Measurements from ENCODE around the gene DYNC1I1. TPM values are rescaled to one million over a fixed set of nuclear protein-coding genes. Genes with fewer than 3 reads are reported as not detected.

DYNC1I1 gene
- polyA plus RNA-seq, 3 donors, result 0.30 to 0.48 (median 0.43) TPM

- DNase-seq, result no peak
Observed at GRCh38 chr7:96136600-96137239, 364.4 kb downstream of the DYNC1I1 start.

- DNase-seq, result no peak
Observed at GRCh38 chr7:96143495-96144259, 371.3 kb downstream of the DYNC1I1 start.

GRCh38 chr7:96144260-96144526, 371.8 kb downstream of the DYNC1I1 start:
- no peak for DNase-seq

Other genes with a start within 250 kb of the DYNC1I1 start
- gene PDK4, start 176.0 kb upstream of the DYNC1I1 start, polyA plus RNA-seq (ENCODE audit: insufficient read length in 3 of 3), result 10 to 100 TPM; 15.4 to 17.8 (median 17.6) TPM

Measured in renal pelvis (tissue), 4 donors.